Measurements from ENCODE around the gene KRI1.
A peak's percentile ranks its signal among the peaks of the same experiment; 100 is the strongest.

Gene KRI1

DNA sequence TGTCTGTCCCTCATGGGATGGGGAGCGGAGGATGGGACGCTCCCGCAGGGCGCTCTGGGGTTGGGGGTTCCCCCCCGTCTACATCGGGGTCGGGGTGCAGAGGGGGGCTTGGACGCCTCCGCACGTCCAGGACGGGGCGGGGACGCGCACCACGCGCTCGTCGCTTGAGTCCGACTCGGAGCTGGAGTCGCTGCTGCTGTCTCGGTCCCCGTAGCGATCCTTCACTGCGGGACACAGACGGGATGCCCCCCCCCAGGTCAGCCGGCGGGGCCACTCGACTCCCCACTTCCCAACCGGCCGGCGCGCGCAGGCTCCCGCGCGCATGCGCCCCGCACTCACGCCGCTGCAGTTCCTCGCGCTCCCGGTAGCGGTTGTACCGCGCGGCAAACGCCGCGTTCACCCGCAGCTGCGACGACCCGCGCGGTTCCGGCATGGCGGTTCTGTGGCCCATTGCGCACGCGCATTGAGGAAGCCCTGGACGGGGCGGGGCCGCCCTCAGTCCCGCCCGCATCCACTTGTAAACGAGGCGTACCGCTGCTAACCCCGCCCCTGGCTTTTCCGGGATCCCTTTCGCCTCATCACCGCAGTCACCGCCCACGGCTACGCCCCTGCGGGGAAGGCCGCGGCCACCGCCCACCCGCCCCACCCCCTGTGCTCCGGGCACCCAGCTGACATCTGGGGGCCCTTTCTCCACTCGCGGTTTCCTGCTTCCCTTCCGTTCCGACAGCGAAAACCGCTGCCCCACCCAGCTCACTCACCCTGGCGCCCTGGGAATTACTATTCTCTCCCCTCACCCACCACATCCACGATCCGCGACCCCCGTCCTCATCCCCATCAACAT, at the start of gene KRI1:
TSS of gene KRI1 (minus strand) at position 444 of the 841 bp plus-strand sequence. CDS start at position 433, 11 bp downstream.
- peak; percentile 99 for DNase-seq

DNA sequence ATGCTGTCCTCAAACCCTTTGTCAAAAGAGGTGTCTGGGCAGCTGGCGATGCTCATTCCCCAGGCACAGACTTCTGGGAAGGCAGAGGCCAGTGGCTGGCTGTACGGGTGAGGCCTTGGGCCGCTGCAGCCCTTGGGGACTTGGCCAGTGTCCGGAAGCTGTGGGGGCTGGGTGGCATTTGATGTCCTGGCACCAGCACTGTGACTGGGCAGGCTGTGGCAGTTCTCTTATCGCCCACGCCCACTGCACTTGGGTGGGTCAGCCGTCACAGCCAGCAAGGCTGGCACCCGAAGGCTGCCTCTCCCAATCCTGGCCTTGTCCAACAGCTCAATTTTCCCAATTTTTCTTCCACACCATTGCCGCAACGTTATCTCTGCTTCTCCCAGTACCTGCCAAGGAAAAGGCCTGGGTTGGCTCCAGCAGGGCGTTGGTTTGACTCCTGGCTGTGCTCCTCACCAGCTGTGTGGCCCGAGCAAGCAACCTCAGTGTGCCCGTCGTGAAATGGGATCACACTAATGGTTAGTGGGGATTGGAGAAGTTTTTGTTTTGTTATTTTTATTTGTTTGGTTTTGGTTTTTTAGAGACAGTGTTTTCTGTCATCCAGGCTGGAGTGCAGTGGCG, 46.8 kb upstream of the KRI1 start:
- DNase-seq: no peak

- DNase-seq: no peak
These were observed 46.1 kb upstream of the KRI1 start for GRCh38 chr19:10611907-10612306.

- DNase-seq: peak; percentile 40 to 47
These were observed 38.7 kb upstream of the KRI1 start for GRCh38 chr19:10604460-10604980.

DNA sequence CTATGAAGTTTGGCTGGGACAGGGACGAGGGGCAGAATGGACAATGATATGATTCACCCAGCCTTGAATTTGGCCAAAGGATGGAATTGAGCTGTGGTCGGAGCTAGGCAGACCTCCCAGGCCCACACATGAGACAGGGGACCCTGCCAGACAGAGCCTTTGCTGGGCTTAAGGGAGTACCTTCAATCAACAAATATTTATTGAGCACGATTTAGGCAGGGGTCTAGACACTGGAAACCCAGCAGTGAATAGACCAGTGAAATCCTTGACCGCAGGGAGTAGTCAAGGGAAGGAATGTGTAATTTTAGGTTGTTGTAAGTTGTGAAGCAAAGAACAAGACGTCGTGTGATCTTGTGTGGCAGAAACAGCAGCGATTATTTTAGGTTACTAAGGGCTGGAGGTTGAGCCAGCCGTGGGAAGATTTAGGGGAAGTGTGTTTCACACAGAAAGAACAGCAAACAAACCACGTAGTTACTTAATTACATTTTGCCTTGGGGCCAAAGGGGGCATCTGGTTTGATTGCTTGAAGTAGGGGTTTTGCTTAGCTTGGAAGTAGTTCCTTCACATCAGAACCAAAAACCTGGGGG, 38.2 kb upstream of the KRI1 start:
- DNase-seq: peak; percentile 75

- DNase-seq: peak; percentile 92 to 94
These were observed 37.5 kb upstream of the KRI1 start for GRCh38 chr19:10603084-10603872.

DNA sequence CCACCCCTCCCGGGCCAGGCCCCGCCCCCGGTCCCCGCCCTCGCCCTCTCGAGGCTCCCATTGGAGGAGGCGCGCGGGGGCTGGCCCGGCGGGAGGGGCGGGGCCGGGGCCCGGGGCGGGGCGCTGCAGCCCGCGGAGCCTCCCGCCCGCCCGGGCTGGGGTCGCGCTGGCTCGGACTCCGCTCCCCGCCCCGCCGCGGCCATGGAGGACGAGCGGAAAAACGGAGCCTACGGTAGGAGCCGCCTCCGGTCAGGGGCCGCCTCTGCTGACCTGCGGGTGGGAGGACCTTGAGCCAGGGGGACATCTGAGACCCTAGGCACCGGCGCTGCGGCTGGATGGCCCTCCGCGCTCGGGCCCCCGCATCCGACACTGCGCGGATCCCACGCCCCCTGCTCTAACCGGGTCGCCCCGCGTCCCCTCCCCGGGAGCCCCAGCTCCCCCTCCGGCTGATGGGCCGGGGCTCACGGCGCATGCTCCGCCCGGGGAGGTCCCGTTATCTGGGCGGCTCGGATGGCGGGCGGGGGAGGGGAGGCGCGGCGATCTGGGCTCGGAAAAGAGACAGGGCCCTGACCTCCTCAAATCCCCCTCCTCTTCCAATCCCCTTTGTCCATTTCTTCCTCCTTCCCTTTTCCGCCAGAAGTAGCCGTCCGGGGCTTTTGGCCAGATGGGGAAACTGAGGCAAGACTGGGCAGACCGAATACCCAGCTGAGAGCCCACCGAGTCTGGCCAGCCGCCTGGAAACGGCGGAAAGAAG, 36.7 kb upstream of the KRI1 start:
- DNase-seq: peak; percentile 87 to 89

DNA sequence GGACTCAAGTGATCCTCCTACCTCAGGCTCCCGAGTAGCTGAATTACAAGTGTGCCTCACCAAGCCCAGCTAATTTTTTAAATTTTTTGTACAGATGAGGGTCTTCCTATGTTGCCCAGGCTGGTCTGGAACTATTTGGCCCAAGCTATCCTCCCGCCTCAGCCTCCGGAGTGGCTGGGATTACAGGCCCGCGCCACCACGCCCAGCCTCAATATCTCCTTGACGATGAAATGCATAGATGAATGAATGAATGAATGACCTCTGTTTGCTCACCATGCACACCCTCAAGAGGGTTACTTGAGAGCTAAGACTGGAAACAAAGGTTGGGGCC, 36.2 kb upstream of the KRI1 start:
- no peak for DNase-seq

GRCh38 chr19:10600149-10600548, 34.3 kb upstream of the KRI1 start:
- DNase-seq: no peak

GRCh38 chr19:10593820-10594637, 28.2 kb upstream of the KRI1 start:
- peak in 1 of 2 donors; percentile 38 for DNase-seq

- no peak for DNase-seq
These were observed 27.3 kb upstream of the KRI1 start for GRCh38 chr19:10593148-10593547.

- no peak for DNase-seq
These were observed 22.0 kb upstream of the KRI1 start for GRCh38 chr19:10587839-10588150.

GRCh38 chr19:10587022-10587838, 21.4 kb upstream of the KRI1 start, which contains the start of gene AP1M2:
AP1M2 (minus strand) TSS chr19:10587312; CDS start chr19:10587231, 81 bp downstream.
- DNase-seq: no peak

GRCh38 chr19:10586396-10586795, 20.6 kb upstream of the KRI1 start:
- no peak for DNase-seq

GRCh38 chr19:10583036-10583776, 17.4 kb upstream of the KRI1 start:
- no peak for DNase-seq

- DNase-seq: no peak
These were observed 16.3 kb upstream of the KRI1 start for GRCh38 chr19:10582091-10582490.

GRCh38 chr19:10580979-10581631, 15.3 kb upstream of the KRI1 start:
- peak; percentile 90 to 92 for DNase-seq

- no peak for DNase-seq
These were observed 12.1 kb upstream of the KRI1 start for GRCh38 chr19:10577951-10578350.

Data from CD4-positive, alpha-beta T cell treated with Interleukin-4 for 1 hour (primary cell).